H1 (cell line): ENCODE data around the gene CEP72.

Experiments
- CTCF ChIP-seq, 3 experiments: IDR thresholded peaks; 1 replicate in 2 of 3; 2 replicates in 1 of 3; pipeline versions ENCODE4 v1.5.1 to v1.6.1; 2011; ENCODE audit warnings: low read length in 3 of 3, mild to moderate bottlenecking in 3 of 3, inconsistent platforms in 2 of 3, low read depth in 1 of 3, moderate library complexity in 1 of 3; ENCODE audit not compliant: insufficient read depth in 1 of 3; ENCODE audit errors: control extremely low read depth in 1 of 3
- EGR1 ChIP-seq: IDR thresholded peaks from 2 replicates; pipeline ENCODE4 v1.6.1; 2011; ENCODE audit warnings: low read depth, low read length, borderline replicate concordance
- EZH2 ChIP-seq: fragments of 200-600 bp; sonication (generic); IDR thresholded peaks from 2 replicates; pipeline ENCODE4 v1.7.1; 2012; ENCODE audit warnings: low read depth, mild to moderate bottlenecking, moderate library complexity, low read length, inconsistent platforms; ENCODE audit not compliant: severe bottlenecking
- JUND ChIP-seq: IDR thresholded peaks from 2 replicates; pipeline ENCODE4 v1.6.1; 2011; ENCODE audit warnings: mild to moderate bottlenecking, improper control_type of control experiment, low read length
- POLR2A ChIP-seq, 2 experiments: IDR thresholded peaks; 1 replicate in 1 of 2; 2 replicates in 1 of 2; pipeline ENCODE4 v1.6.1; 2011; ENCODE audit warnings: low read depth in 2 of 2, low read length in 2 of 2, mild to moderate bottlenecking in 2 of 2; ENCODE audit errors: control extremely low read depth in 1 of 2
- RAD21 ChIP-seq, 2 experiments: IDR thresholded peaks in 1 of 2; conservative IDR thresholded peaks in 1 of 2; 2 replicates each; pipeline ENCODE4 v1.6.1; 2011; ENCODE audit warnings: low read depth in 2 of 2, low read length in 2 of 2, improper control_type of control experiment in 1 of 2, inconsistent platforms in 1 of 2, mild to moderate bottlenecking in 1 of 2, moderate library complexity in 1 of 2
- RFX5 ChIP-seq: IDR thresholded peaks from 2 replicates; pipeline ENCODE4 v1.6.1; 2011; ENCODE audit warnings: low read depth, low read length, improper control_type of control experiment, borderline replicate concordance
- TBP ChIP-seq: IDR thresholded peaks from 2 replicates; pipeline ENCODE4 v1.6.1; 2011; ENCODE audit warnings: low read depth, low read length, improper control_type of control experiment

- TF ChIP-seq CTCF (IDR thresholded peaks at IDR 0.05; ENCODE audit: control extremely low read depth in 1 of 3, insufficient read depth in 1 of 3, low read depth in 1 of 3, low read length in 3 of 3) (no peak), POLR2A (IDR thresholded peaks at IDR 0.05; ENCODE audit: control extremely low read depth in 1 of 2, low read depth in 2 of 2, low read length in 2 of 2) (no peak), RFX5 (no peak), TBP (no peak), EZH2 (no peak), RAD21 (IDR thresholded peaks at IDR 0.05 in 1 of 2, conservative IDR thresholded peaks at IDR 0.05 in 1 of 2; ENCODE audit: low read depth in 2 of 2, low read length in 2 of 2) (no peak), EGR1 (no peak), JUND (no peak)
These were observed 35.2 kb downstream of the CEP72 start for GRCh38 chr5:647311-647710.
